M059J (cell line): ENCODE data around the gene MRPS5. TPM values are rescaled to one million over a fixed set of nuclear protein-coding genes. Genes with fewer than 3 reads are reported as not detected.

ENCODE experiments used
- total RNA-seq: library from RNA; depleted of rRNA; stranded (reverse); fragments of >200 nt; shearing (Covaris generic); gene quantifications from 2 replicates; pipeline ENCODE4 v1.2.3, GENCODE V29; 2014; rRNA removed

Gene MRPS5
- total RNA-seq, 1 experiment from 2014 or later: 66.4 TPM

Other genes with a start within 250 kb of the MRPS5 start
- gene MAL, start 96.1 kb downstream of the MRPS5 start, total RNA-seq: 11.3 and 14.7 TPM in 2 replicates
- gene ZNF514, start 38.0 kb upstream of the MRPS5 start, total RNA-seq: 2.7 and 6.1 TPM in 2 replicates
- gene ZNF2, start 44.0 kb upstream of the MRPS5 start, total RNA-seq: 7.4 and 8.1 TPM in 2 replicates
- 1.6 and 2.7 TPM in 2 replicates for gene ZNF892, start 85.7 kb upstream of the MRPS5 start, total RNA-seq
- gene PROM2, start 152.6 kb upstream of the MRPS5 start, total RNA-seq: 2.9 and 3.6 TPM in 2 replicates
- gene KCNIP3, start 175.5 kb upstream of the MRPS5 start, total RNA-seq: 3.3 and 5.8 TPM in 2 replicates